MM.1S (cell line): ENCODE results near the gene HSPA1L.

Experiments used
- DNase-seq: peaks from one replicate; pipeline ENCODE4 v3.0.0-alpha.2; 2015
- H2AFZ ChIP-seq: fragments of 300-600 bp; sonication (generic); 2 replicates; pipeline ENCODE4 v1.6.0; 2016; ENCODE audit warnings: antibody characterized with exemption, low read length
- H3F3A ChIP-seq: fragments of 300-600 bp; sonication (generic); 2 replicates; pipeline ENCODE4 v1.6.1; 2016; ENCODE audit warnings: mild to moderate bottlenecking, antibody characterized with exemption, low read length, moderate library complexity, mixed read lengths; ENCODE audit not compliant: insufficient read depth
- H3K27ac ChIP-seq: fragments of 300-600 bp; sonication (generic); 2 replicates; pipeline ENCODE4 v1.5.1; 2016; ENCODE audit warnings: mild to moderate bottlenecking, low read length
- H3K27me3 ChIP-seq: fragments of 300-600 bp; sonication (generic); replicated peaks from 2 replicates; pipeline ENCODE4 v1.6.0; 2016; ENCODE audit warnings: low read length; ENCODE audit not compliant: insufficient read depth
- H3K36me3 ChIP-seq: fragments of 300-600 bp; sonication (generic); replicated peaks from 2 replicates; pipeline ENCODE4 v1.6.1; 2016; ENCODE audit warnings: mild to moderate bottlenecking, low read length, mixed read lengths; ENCODE audit not compliant: insufficient read depth
- H3K4me1 ChIP-seq: fragments of 300-600 bp; sonication (generic); 2 replicates; pipeline ENCODE4 v1.6.1; 2016; ENCODE audit warnings: low read length, mixed read lengths
- H3K4me2 ChIP-seq: fragments of 300-600 bp; sonication (generic); 2 replicates; pipeline ENCODE4 v1.6.0; 2016; ENCODE audit warnings: low read depth, low read length
- H3K4me3 ChIP-seq: fragments of 300-600 bp; sonication (generic); 2 replicates; pipeline ENCODE4 v1.5.1; 2016; ENCODE audit warnings: low read length, mixed read lengths
- H3K79me2 ChIP-seq: fragments of 300-600 bp; sonication (generic); 2 replicates; pipeline ENCODE4 v1.6.1; 2016; ENCODE audit warnings: mixed run types, low read length, mixed read lengths
- H3K9ac ChIP-seq: fragments of 300-600 bp; sonication (generic); 2 replicates; pipeline ENCODE4 v1.6.1; 2016; ENCODE audit warnings: low read length, mixed read lengths
- H3K9me2 ChIP-seq: fragments of 300-600 bp; sonication (generic); replicated peaks from 2 replicates; pipeline ENCODE4 v1.6.1; 2016; ENCODE audit warnings: mild to moderate bottlenecking, low read length, mixed read lengths; ENCODE audit not compliant: insufficient read depth
- H3K9me3 ChIP-seq: fragments of 300-600 bp; sonication (generic); replicated peaks from 2 replicates; pipeline ENCODE4 v1.6.1; 2016; ENCODE audit warnings: mild to moderate bottlenecking, low read length, mixed read lengths; ENCODE audit not compliant: insufficient read depth
- H4K20me1 ChIP-seq: fragments of 300-600 bp; sonication (generic); 2 replicates; pipeline ENCODE4 v1.6.1; 2016; ENCODE audit warnings: mild to moderate bottlenecking, low read length, moderate library complexity, mixed read lengths; ENCODE audit not compliant: insufficient read depth
- EZH2 ChIP-seq: fragments of 300-600 bp; sonication (generic); optimal IDR thresholded peaks from 2 replicates; pipeline ENCODE3; 2017; ENCODE audit warnings: low read depth, mild to moderate bottlenecking, antibody characterized with exemption, low read length, mixed read lengths
- EZH2phosphoT487 ChIP-seq: fragments of 300-600 bp; sonication (generic); IDR thresholded peaks from 2 replicates; pipeline ENCODE4 v1.6.1; 2018; ENCODE audit warnings: antibody characterized with exemption, low read length
- TF ChIP-seq, protein P1 (sequence below): fragments of 300-600 bp; sonication (generic); IDR thresholded peaks from 2 replicates; pipeline ENCODE4 v1.5.1; 2016; ENCODE audit warnings: antibody characterized with exemption, low read length, mixed read lengths

Gene HSPA1L

DNA sequence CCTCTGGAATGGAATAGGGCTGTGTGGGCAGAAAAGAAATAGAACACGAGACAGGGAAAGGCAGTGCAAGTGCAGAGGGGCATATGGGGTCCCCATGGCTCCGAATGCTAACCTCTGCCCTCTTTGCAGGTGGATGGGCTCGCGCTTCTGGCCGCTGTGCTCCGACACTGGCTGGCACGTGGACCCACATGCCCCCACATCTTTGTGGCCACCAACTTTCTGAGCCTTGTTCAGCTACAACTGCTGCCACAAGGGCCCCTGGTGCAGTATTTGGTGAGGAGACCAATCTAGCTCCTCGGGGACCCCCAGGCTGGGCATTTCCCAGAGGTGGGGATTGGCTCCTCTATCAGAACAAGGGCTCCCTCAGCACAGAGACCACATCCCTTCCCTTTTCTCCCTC is 53.7 kb downstream of the HSPA1L start:
- H3K9ac ChIP-seq: no peak overlapping the region

DNA sequence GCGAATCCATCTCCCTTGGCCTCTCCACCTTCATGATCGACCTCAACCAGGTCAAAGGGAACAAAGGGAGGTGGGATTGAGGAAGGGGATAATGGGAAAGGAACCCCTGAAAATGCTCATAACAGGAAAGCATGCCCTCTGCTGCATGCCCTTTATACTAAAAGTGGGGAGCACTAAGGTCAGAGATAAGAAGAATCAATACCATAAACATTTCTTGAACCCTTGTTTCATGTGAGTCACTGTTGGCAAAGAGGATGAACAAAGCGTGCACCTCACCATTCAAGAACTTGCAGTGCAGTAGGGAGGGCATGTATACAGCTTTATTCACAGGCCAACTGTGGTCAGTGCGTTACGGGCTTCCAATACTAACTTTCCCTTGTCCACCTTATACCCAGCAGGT is 54.3 kb downstream of the HSPA1L start:
- no peak for TF ChIP-seq EZH2
- TF ChIP-seq EZH2phosphoT487: no peak
- TF ChIP-seq, protein P1, sequence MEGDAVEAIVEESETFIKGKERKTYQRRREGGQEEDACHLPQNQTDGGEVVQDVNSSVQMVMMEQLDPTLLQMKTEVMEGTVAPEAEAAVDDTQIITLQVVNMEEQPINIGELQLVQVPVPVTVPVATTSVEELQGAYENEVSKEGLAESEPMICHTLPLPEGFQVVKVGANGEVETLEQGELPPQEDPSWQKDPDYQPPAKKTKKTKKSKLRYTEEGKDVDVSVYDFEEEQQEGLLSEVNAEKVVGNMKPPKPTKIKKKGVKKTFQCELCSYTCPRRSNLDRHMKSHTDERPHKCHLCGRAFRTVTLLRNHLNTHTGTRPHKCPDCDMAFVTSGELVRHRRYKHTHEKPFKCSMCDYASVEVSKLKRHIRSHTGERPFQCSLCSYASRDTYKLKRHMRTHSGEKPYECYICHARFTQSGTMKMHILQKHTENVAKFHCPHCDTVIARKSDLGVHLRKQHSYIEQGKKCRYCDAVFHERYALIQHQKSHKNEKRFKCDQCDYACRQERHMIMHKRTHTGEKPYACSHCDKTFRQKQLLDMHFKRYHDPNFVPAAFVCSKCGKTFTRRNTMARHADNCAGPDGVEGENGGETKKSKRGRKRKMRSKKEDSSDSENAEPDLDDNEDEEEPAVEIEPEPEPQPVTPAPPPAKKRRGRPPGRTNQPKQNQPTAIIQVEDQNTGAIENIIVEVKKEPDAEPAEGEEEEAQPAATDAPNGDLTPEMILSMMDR: no peak

More for the DNA sequence above, 53.7 kb downstream of the HSPA1L start:
- no peaks in the 10 kb centered on the region for H3K79me2 ChIP-seq
- H3K27me3 ChIP-seq: no peaks in the 10 kb centered on the region
- DNase-seq: no peak
- TF ChIP-seq EZH2phosphoT487: no peak
- no peaks in the 10 kb centered on the region for H3K9me3 ChIP-seq
- H2AFZ ChIP-seq: no peak overlapping the region
- H3K4me3 ChIP-seq: no peak overlapping the region
- H3K9me2 ChIP-seq: no peaks in the 10 kb centered on the region
- H4K20me1 ChIP-seq: no peaks in the 10 kb centered on the region
- peaks cover 16% of the 10 kb centered on the region for H3K4me1 ChIP-seq
- H3F3A ChIP-seq: no peaks in the 10 kb centered on the region; the same call in 1 of the 2 replicates
- no peaks in the 10 kb centered on the region for H3K36me3 ChIP-seq
- H3K27ac ChIP-seq: no peak overlapping the region
- no peak overlapping the region for H3K4me2 ChIP-seq

More for the DNA sequence above, 54.3 kb downstream of the HSPA1L start:
- Histone ChIP-seq H3F3A (no peaks in the 10 kb centered on the region; the same call in 1 of the 2 replicates), H3K4me3 (no peak overlapping the region), H3K36me3 (no peaks in the 10 kb centered on the region), H3K9me2 (no peaks in the 10 kb centered on the region), H3K27ac (no peak overlapping the region), H3K9ac (no peak overlapping the region), H3K27me3 (no peaks in the 10 kb centered on the region), H3K9me3 (no peaks in the 10 kb centered on the region), H3K79me2 (no peaks in the 10 kb centered on the region), H4K20me1 (no peaks in the 10 kb centered on the region), H3K4me2 (no peak overlapping the region), H2AFZ (no peak overlapping the region), H3K4me1 (peaks cover 16% of the 10 kb centered on the region)
- no peak for DNase-seq
